GDM1 (cell line): ENCODE data around the gene ENTREP3.
A peak's percentile ranks its signal among the peaks of the same experiment; 100 is the strongest.

Experiments used
- DNase-seq: peaks from one replicate; lab custom pipeline; 2025; lab: John Stamatoyannopoulos, UW

Gene ENTREP3

GRCh38 chr1:155278689-155279160 lies 23.4 kb upstream of the ENTREP3 start:
- no peak for DNase-seq

GRCh38 chr1:155277902-155278688 lies 22.8 kb upstream of the ENTREP3 start:
- no peak for DNase-seq

GRCh38 chr1:155277070-155277901 lies 22.0 kb upstream of the ENTREP3 start, which contains the start of gene HCN3:
Gene HCN3 (plus strand): TSS chr1:155277463. CDS start chr1:155277591, 128 bp downstream.
- DNase-seq: peak; percentile 90

GRCh38 chr1:155273343-155274245 lies 18.3 kb upstream of the ENTREP3 start, which contains the start of gene CLK2:
Gene CLK2 (minus strand): TSS chr1:155273504. CDS start chr1:155270977, 2,527 bp downstream.
- DNase-seq: peak; percentile 98

GRCh38 chr1:155272466-155273342 lies 17.4 kb upstream of the ENTREP3 start:
- no peak for DNase-seq

- no peak for DNase-seq
These were observed 14.1 kb upstream of the ENTREP3 start for GRCh38 chr1:155269381-155269780.

GRCh38 chr1:155268630-155269029 lies 13.3 kb upstream of the ENTREP3 start:
- no peak for DNase-seq

GRCh38 chr1:155267373-155267772 lies 12.1 kb upstream of the ENTREP3 start:
- DNase-seq: no peak

GRCh38 chr1:155266553-155266952 lies 11.3 kb upstream of the ENTREP3 start:
- no peak for DNase-seq

GRCh38 chr1:155263067-155263466 lies 7.8 kb upstream of the ENTREP3 start:
- DNase-seq: no peak

GRCh38 chr1:155261852-155262673 lies 6.8 kb upstream of the ENTREP3 start, which contains the start of gene SCAMP3:
Gene SCAMP3 (minus strand): TSS chr1:155262360. CDS start chr1:155262151, 209 bp downstream.
- DNase-seq: peak; percentile 90

GRCh38 chr1:155261493-155261851 lies 6.2 kb upstream of the ENTREP3 start:
- no peak for DNase-seq

- DNase-seq: no peak
These were observed 5.0 kb upstream of the ENTREP3 start for GRCh38 chr1:155260276-155260675.

- no peak for DNase-seq
These were observed 972 bp upstream of the ENTREP3 start for GRCh38 chr1:155256058-155256852.

GRCh38 chr1:155254714-155255242 lies 505 bp downstream of the ENTREP3 start:
- DNase-seq: no peak

- no peak for DNase-seq
These were observed 1.0 kb downstream of the ENTREP3 start for GRCh38 chr1:155254228-155254713.

- DNase-seq: no peak
These were observed 1.5 kb downstream of the ENTREP3 start for GRCh38 chr1:155253797-155254196.

GRCh38 chr1:155253208-155253607 lies 2.1 kb downstream of the ENTREP3 start:
- DNase-seq: no peak
